H9 (cell line): ENCODE data around the gene GRIPAP1. TPM values are rescaled to one million over a fixed set of nuclear protein-coding genes. Genes with fewer than 3 reads are reported as not detected.

Source experiments
- DNase-seq: peaks from one replicate; pipeline ENCODE4 v3.0.0-alpha.2; 2017
- H2AFZ ChIP-seq: one replicate; pipeline ENCODE4 v1.6.1; 2013; ENCODE audit warnings: mild to moderate bottlenecking, low read length, control low read depth, moderate library complexity
- H2AK5ac ChIP-seq: 2 replicates; pipeline ENCODE4 v1.6.1; 2013; ENCODE audit warnings: low read length, control low read depth, mixed read lengths; ENCODE audit not compliant: insufficient read length
- H2BK120ac ChIP-seq: one replicate; pipeline ENCODE4 v1.6.1; 2013; ENCODE audit warnings: low read depth, mild to moderate bottlenecking, low read length, control low read depth, inconsistent platforms; ENCODE audit not compliant: poor library complexity, severe bottlenecking
- H2BK12ac ChIP-seq: 2 replicates; pipeline ENCODE4 v1.6.1; 2013; ENCODE audit warnings: low read length, control low read depth, mixed read lengths, low read depth; ENCODE audit not compliant: insufficient read length
- H2BK15ac ChIP-seq: 2 replicates; pipeline ENCODE4 v1.6.1; 2013; ENCODE audit warnings: low read depth, low read length, control low read depth
- H2BK20ac ChIP-seq: one replicate; pipeline ENCODE4 v1.6.1; 2013; ENCODE audit warnings: low read depth, mild to moderate bottlenecking, low read length, control low read depth, inconsistent platforms; ENCODE audit not compliant: poor library complexity, severe bottlenecking
- H2BK5ac ChIP-seq: 2 replicates; pipeline ENCODE4 v1.6.1; 2013; ENCODE audit warnings: low read length, control low read depth, mixed read lengths; ENCODE audit not compliant: insufficient read length
- H3K14ac ChIP-seq: 2 replicates; pipeline ENCODE4 v1.6.1; 2013; ENCODE audit warnings: low read length, control low read depth; ENCODE audit not compliant: insufficient read depth
- H3K18ac ChIP-seq: 2 replicates; pipeline ENCODE4 v1.6.1; 2013; ENCODE audit warnings: low read depth, mild to moderate bottlenecking, mixed read lengths, low read length, control low read depth; ENCODE audit not compliant: insufficient read length
- H3K23ac ChIP-seq: 2 replicates; pipeline ENCODE4 v1.6.1; 2013; ENCODE audit warnings: low read length, control low read depth, mixed read lengths, low read depth; ENCODE audit not compliant: insufficient read length
- H3K23me2 ChIP-seq: 2 replicates; pipeline ENCODE4 v1.6.1; 2013; ENCODE audit warnings: low read depth, mild to moderate bottlenecking, mixed read lengths, low read length, control low read depth; ENCODE audit not compliant: insufficient read length, poor library complexity, severe bottlenecking
- H3K27ac ChIP-seq: 2 replicates; pipeline ENCODE4 v1.5.1; 2013; ENCODE audit warnings: low read length, control low read depth, mixed read lengths, low read depth; ENCODE audit not compliant: insufficient read length
- H3K27me3 ChIP-seq: 2 replicates; pipeline ENCODE4 v1.6.1; 2013; ENCODE audit warnings: low read length, control low read depth, inconsistent platforms; ENCODE audit not compliant: insufficient read depth
- H3K4ac ChIP-seq: 2 replicates; pipeline ENCODE4 v1.6.1; 2013; ENCODE audit warnings: low read depth, mild to moderate bottlenecking, control low read depth, inconsistent platforms, low read length, moderate library complexity
- H3K4me1 ChIP-seq: 2 replicates; pipeline ENCODE4 v1.6.1; 2013; ENCODE audit warnings: low read length, control low read depth, inconsistent platforms; ENCODE audit not compliant: insufficient read depth
- H3K4me2 ChIP-seq: 2 replicates; pipeline ENCODE4 v1.6.1; 2013; ENCODE audit warnings: low read length, control low read depth, mixed read lengths; ENCODE audit not compliant: insufficient read length, insufficient read depth
- H3K56ac ChIP-seq: 2 replicates; pipeline ENCODE4 v1.6.1; 2013; ENCODE audit warnings: low read depth, mild to moderate bottlenecking, mixed read lengths, low read length, control low read depth; ENCODE audit not compliant: insufficient read length
- H3K79me1 ChIP-seq: 2 replicates; pipeline ENCODE4 v1.6.1; 2013; ENCODE audit warnings: low read depth, mild to moderate bottlenecking, moderate library complexity, low read length, control low read depth, inconsistent platforms; ENCODE audit not compliant: insufficient read depth, poor library complexity, severe bottlenecking
- H3K79me2 ChIP-seq: 2 replicates; pipeline ENCODE4 v1.6.1; 2013; ENCODE audit warnings: low read length, control low read depth, inconsistent platforms; ENCODE audit not compliant: insufficient read depth
- H3K9ac ChIP-seq: 2 replicates; pipeline ENCODE4 v1.6.1; 2013; ENCODE audit warnings: low read length, control low read depth, mixed read lengths; ENCODE audit not compliant: insufficient read length; ENCODE audit errors: extremely low read depth
- H3K9me3 ChIP-seq: one replicate; pipeline ENCODE4 v1.6.1; 2013; ENCODE audit warnings: low read depth, low read length, inconsistent platforms; ENCODE audit not compliant: control insufficient read depth
- H3T11ph ChIP-seq: one replicate; pipeline ENCODE4 v1.6.1; 2013; ENCODE audit warnings: mild to moderate bottlenecking, low read length, control low read depth, inconsistent platforms
- H4K20me1 ChIP-seq: one replicate; pipeline ENCODE4 v1.6.1; 2013; ENCODE audit not compliant: control insufficient read depth, insufficient read length, insufficient read depth
- H4K5ac ChIP-seq: 2 replicates; pipeline ENCODE4 v1.6.1; 2013; ENCODE audit warnings: low read depth, mild to moderate bottlenecking, mixed read lengths, low read length, control low read depth; ENCODE audit not compliant: insufficient read length
- H4K8ac ChIP-seq: replicated peaks from 2 replicates; pipeline ENCODE4 v1.6.1; 2013; ENCODE audit warnings: low read length, control low read depth, mixed read lengths, low read depth; ENCODE audit not compliant: insufficient read length
- H4K91ac ChIP-seq: 2 replicates; pipeline ENCODE4 v1.6.1; 2013; ENCODE audit warnings: low read depth, mild to moderate bottlenecking, moderate library complexity, mixed read lengths, low read length, control low read depth; ENCODE audit not compliant: insufficient read length
- H3K27ac Mint-ChIP-seq, 3 experiments: 2 replicates in 2 of 3; 3 replicates in 1 of 3; pipeline ENCODE4 v1.8.0; 2020 to 2021; ENCODE audit warnings: mixed read lengths in 3 of 3, mild to moderate bottlenecking in 1 of 3, moderate library complexity in 1 of 3
- H3K27me3 Mint-ChIP-seq: 2 replicates; pipeline ENCODE4 v1.8.0; 2021; ENCODE audit warnings: low read depth, mild to moderate bottlenecking, moderate library complexity, mixed read lengths
- H3K36me3 Mint-ChIP-seq, 3 experiments: 2 replicates in 2 of 3; 3 replicates in 1 of 3; pipeline ENCODE4 v1.8.0; 2020 to 2021; ENCODE audit warnings: low read depth in 3 of 3, mixed read lengths in 3 of 3; ENCODE audit not compliant: insufficient read depth in 1 of 3
- H3K4me1 Mint-ChIP-seq, 2 experiments: 2 replicates each; pipeline ENCODE4 v1.8.0; 2020; ENCODE audit warnings: mixed read lengths in 2 of 2
- H3K4me3 Mint-ChIP-seq, 2 experiments: 2 replicates in 1 of 2; 3 replicates in 1 of 2; pipeline ENCODE4 v1.8.0; 2020 to 2021; ENCODE audit warnings: mild to moderate bottlenecking in 2 of 2, mixed read lengths in 2 of 2, moderate library complexity in 1 of 2
- H3K9me3 Mint-ChIP-seq, 2 experiments: 2 replicates in 1 of 2; 3 replicates in 1 of 2; pipeline ENCODE4 v1.8.0; 2020; ENCODE audit warnings: mild to moderate bottlenecking in 2 of 2, mixed read lengths in 2 of 2, moderate library complexity in 1 of 2
- CTCF ChIP-seq: fragments of 200-600 bp; sonication (generic); conservative IDR thresholded peaks from 3 replicates; pipeline ENCODE4 v1.8.0; 2021; ENCODE audit warnings: antibody characterized with exemption, mild to moderate bottlenecking
- WGBS: extraction: QIAGEN DNeasy Blood & Tissue Kit; methylation state at CpG from one replicate; pipeline ENCODE4 v1.1.7; 2013; ENCODE audit warnings: missing lambda C conversion rate, low lambda C conversion rate, mixed read lengths; ENCODE audit not compliant: insufficient read length; ENCODE audit errors: extremely low coverage; 5-methylcytosine and 5-hydroxymethylcytosine counted together
- total RNA-seq: library from RNA; stranded (reverse); gene quantifications from 2 replicates; pipeline ENCODE4 v1.2.1, GENCODE V29; 2021

Gene GRIPAP1
- total RNA-seq, 1 experiment from 2014 or later = 71.8 TPM

GRCh38 chrX:48972220-48973164 lies 29.6 kb downstream of the GRIPAP1 start:
- 100% methylated on average over 2 of the region's 13 CpGs for WGBS
- Histone ChIP-seq H3K18ac (no peak overlapping the region), H3K27ac (no peak overlapping the region), H3K23me2 (peaks cover 10% of the 10 kb centered on the region), H2BK5ac (no peak overlapping the region), H2BK20ac (no peak overlapping the region), H2BK12ac (no peak overlapping the region), H3K4me2 (peak overlapping the region; percentile 70), H3K79me1 (no peaks in the 10 kb centered on the region), H4K20me1 (no peaks in the 10 kb centered on the region), H4K5ac (no peak overlapping the region), H3K9ac (peak overlapping the region; percentile 29), H3K9me3 (no peaks in the 10 kb centered on the region), H3T11ph (no peak overlapping the region), H2BK15ac (no peak overlapping the region), H4K91ac (no peak overlapping the region), H2AFZ (no peak overlapping the region), H3K23ac (no peak overlapping the region), H3K4me1 (no peaks in the 10 kb centered on the region), H3K56ac (no peak overlapping the region), H3K4ac (no peak overlapping the region), H3K79me2 (no peaks in the 10 kb centered on the region), H3K27me3 (no peaks in the 10 kb centered on the region), H4K8ac (no peak overlapping the region), H3K14ac (no peak overlapping the region), H2BK120ac (no peak overlapping the region), H2AK5ac (no peak overlapping the region)
- peaks cover 12 to 36% (median 25%) of the 10 kb centered on the region in 3 experiments for H3K36me3 Mint-ChIP-seq
- TF ChIP-seq CTCF = peak; percentile 67
- DNase-seq = peak; percentile 73
- H3K4me3 Mint-ChIP-seq = peak overlapping the region; percentile 69 to 84
- peaks cover 73 to 84% of the 10 kb centered on the region in 2 experiments for H3K9me3 Mint-ChIP-seq
- peaks cover 2% of the 10 kb centered on the region; the same call in 1 of the 2 replicates for H3K27me3 Mint-ChIP-seq
- peak overlapping the region in 2 of 3 experiments; percentile 48 to 90; a peak in 3 of 7 replicates for H3K27ac Mint-ChIP-seq
- H3K4me1 Mint-ChIP-seq = peaks cover 8 to 9% of the 10 kb centered on the region in 2 experiments; a peak in 3 of 4 replicates
